Activated effector memory CD4-positive, alpha-beta T cell treated with anti-CD3 and anti-CD28 coated beads, Interleukin-2, amount 50 U/mL, for 16 hours (primary cell): Measurements from ENCODE around the gene FAIM2.

Experiments used
- DNase-seq: peaks from one replicate; pipeline ENCODE4 v3.0.0-alpha.2; 2020

FAIM2 gene

GRCh38 chr12:49939307-49939706, 35.6 kb upstream of the FAIM2 start:
- no peak for DNase-seq

- DNase-seq = peak; percentile 31
These were observed 34.1 kb upstream of the FAIM2 start for GRCh38 chr12:49937639-49938300.

GRCh38 chr12:49936925-49937324, 33.2 kb upstream of the FAIM2 start:
- DNase-seq = no peak

- DNase-seq = no peak
These were observed 30.8 kb upstream of the FAIM2 start for GRCh38 chr12:49934505-49934904.

- peak; percentile 28 for DNase-seq
These were observed 30.1 kb upstream of the FAIM2 start for GRCh38 chr12:49933796-49934195.

GRCh38 chr12:49932533-49933130, 28.9 kb upstream of the FAIM2 start:
- peak; percentile 31 for DNase-seq

GRCh38 chr12:49932023-49932422, 28.3 kb upstream of the FAIM2 start:
- peak; percentile 25 for DNase-seq

- DNase-seq = no peak
These were observed 27.0 kb upstream of the FAIM2 start for GRCh38 chr12:49930515-49931288.

- peak; percentile 36 for DNase-seq
These were observed 25.9 kb upstream of the FAIM2 start for GRCh38 chr12:49929581-49929980.

GRCh38 chr12:49928471-49928870, 24.8 kb upstream of the FAIM2 start:
- DNase-seq = peak; percentile 39

- DNase-seq = peak; percentile 38
These were observed 21.9 kb upstream of the FAIM2 start for GRCh38 chr12:49925433-49926204.

- DNase-seq = peak; percentile 19
These were observed 21.0 kb upstream of the FAIM2 start for GRCh38 chr12:49924628-49925246.

- DNase-seq = peak; percentile 31
These were observed 20.3 kb upstream of the FAIM2 start for GRCh38 chr12:49923880-49924556.

- DNase-seq = peak; percentile 8
These were observed 19.4 kb upstream of the FAIM2 start for GRCh38 chr12:49923035-49923644.

- peak; percentile 34 for DNase-seq
These were observed 18.8 kb upstream of the FAIM2 start for GRCh38 chr12:49922349-49923034.

- DNase-seq = peak; percentile 27
These were observed 18.2 kb upstream of the FAIM2 start for GRCh38 chr12:49921936-49922335.

- no peak for DNase-seq
These were observed 17.6 kb upstream of the FAIM2 start for GRCh38 chr12:49921299-49921698.

- no peak for DNase-seq
These were observed 17.2 kb upstream of the FAIM2 start for GRCh38 chr12:49920915-49921286.

- peak; percentile 43 for DNase-seq
These were observed 16.7 kb upstream of the FAIM2 start for GRCh38 chr12:49920241-49920914.

GRCh38 chr12:49917788-49918173, 14.1 kb upstream of the FAIM2 start:
- peak; percentile 38 for DNase-seq
